ENCODE data around the gene SLC15A4.

Gene SLC15A4

GRCh38 chr12:128833418-128833817, 9.7 kb upstream of the SLC15A4 start:
- Histone ChIP-seq H3K36me3 (no peaks in the 10 kb centered on the region), H3K4me1 (no peaks in the 10 kb centered on the region), H3K27me3 (no peaks in the 10 kb centered on the region), H3K4me3 (ENCODE audit: low read depth, low read length) (no peak overlapping the region), H3K9me3 (no peaks in the 10 kb centered on the region)
- DNase-seq = no peak
- no peak for TF ChIP-seq CTCF (IDR thresholded peaks at IDR 0.05; ENCODE audit: low read depth, low read length)

- TF ChIP-seq CTCF (IDR thresholded peaks at IDR 0.05; ENCODE audit: low read depth, low read length) = no peak
- H3K4me1 ChIP-seq = no peaks in the 10 kb centered on the region
- no peak overlapping the region for H3K4me3 ChIP-seq (ENCODE audit: low read depth, low read length)
- no peak for DNase-seq
- H3K27me3 ChIP-seq = no peaks in the 10 kb centered on the region
- no peaks in the 10 kb centered on the region for H3K9me3 ChIP-seq
- no peaks in the 10 kb centered on the region for H3K36me3 ChIP-seq
These were observed 6.7 kb upstream of the SLC15A4 start for GRCh38 chr12:128830505-128830893.

- TF ChIP-seq CTCF (IDR thresholded peaks at IDR 0.05; ENCODE audit: low read depth, low read length) = no peak
- Histone ChIP-seq H3K36me3 (no peaks in the 10 kb centered on the region), H3K4me3 (ENCODE audit: low read depth, low read length) (no peak overlapping the region), H3K27me3 (no peaks in the 10 kb centered on the region), H3K9me3 (no peaks in the 10 kb centered on the region), H3K4me1 (no peaks in the 10 kb centered on the region)
- no peak for DNase-seq
These were observed 6.2 kb upstream of the SLC15A4 start for GRCh38 chr12:128829861-128830504.

GRCh38 chr12:128827724-128828123, 4.0 kb upstream of the SLC15A4 start:
- no peaks in the 10 kb centered on the region for H3K27me3 ChIP-seq
- peaks cover 5% of the 10 kb centered on the region; the same call in 1 of the 2 replicates for H3K36me3 ChIP-seq
- no peak for TF ChIP-seq CTCF (IDR thresholded peaks at IDR 0.05; ENCODE audit: low read depth, low read length)
- H3K9me3 ChIP-seq = no peaks in the 10 kb centered on the region
- DNase-seq = no peak
- H3K4me3 ChIP-seq (ENCODE audit: low read depth, low read length) = no peak overlapping the region
- no peaks in the 10 kb centered on the region for H3K4me1 ChIP-seq

- Histone ChIP-seq H3K9me3 (no peaks in the 10 kb centered on the region), H3K4me3 (ENCODE audit: low read depth, low read length) (no peak overlapping the region), H3K27me3 (no peaks in the 10 kb centered on the region), H3K36me3 (peaks cover 8% of the 10 kb centered on the region), H3K4me1 (no peaks in the 10 kb centered on the region)
- no peak for DNase-seq
- no peak for TF ChIP-seq CTCF (IDR thresholded peaks at IDR 0.05; ENCODE audit: low read depth, low read length)
These were observed 2.1 kb upstream of the SLC15A4 start for GRCh38 chr12:128825835-128826234.

- no peaks in the 10 kb centered on the region for H3K27me3 ChIP-seq
- peak; percentile 28 for DNase-seq
- no peaks in the 10 kb centered on the region for H3K9me3 ChIP-seq
- peak overlapping the region; percentile 81 for H3K4me3 ChIP-seq (ENCODE audit: low read depth, low read length)
- TF ChIP-seq CTCF (IDR thresholded peaks at IDR 0.05; ENCODE audit: low read depth, low read length) = no peak
- H3K4me1 ChIP-seq = no peaks in the 10 kb centered on the region
- peaks cover 11% of the 10 kb centered on the region for H3K36me3 ChIP-seq
These were observed 392 bp downstream of the SLC15A4 start for GRCh38 chr12:128823216-128823915.

All from BE2C (cell line).